LNCaP clone FGC (cell line): ENCODE data around the gene EPPIN.

Experiments
- DNase-seq: peaks from one replicate; pipeline ENCODE4 v3.0.0-alpha.2; 2011; ENCODE audit warnings: low read depth
- H3K4me3 ChIP-seq: 2 replicates; pipeline ENCODE4 v1.5.1; 2011; ENCODE audit warnings: mild to moderate bottlenecking, low read depth, low read length, control low read depth
- CTCF ChIP-seq: IDR thresholded peaks from 2 replicates; pipeline ENCODE4 v1.5.1; 2012; ENCODE audit warnings: mild to moderate bottlenecking; ENCODE audit not compliant: control insufficient read depth, insufficient read depth; ENCODE audit errors: extremely low read depth

The EPPIN gene

GRCh38 chr20:45509091-45509490 is 38.1 kb downstream of the EPPIN start:
- no peak overlapping the region for H3K4me3 ChIP-seq
- no peak for TF ChIP-seq CTCF
- DNase-seq = no peak

- H3K4me3 ChIP-seq = no peak overlapping the region
- DNase-seq = no peak
- no peak for TF ChIP-seq CTCF
These were observed 38.9 kb downstream of the EPPIN start for GRCh38 chr20:45508068-45508886.

- no peak for TF ChIP-seq CTCF
- no peak for DNase-seq
- H3K4me3 ChIP-seq = no peak overlapping the region
These were observed 40.0 kb downstream of the EPPIN start for GRCh38 chr20:45507011-45507820.

GRCh38 chr20:45506398-45506797 is 40.8 kb downstream of the EPPIN start:
- DNase-seq = no peak
- H3K4me3 ChIP-seq = no peak overlapping the region
- no peak for TF ChIP-seq CTCF

- DNase-seq = no peak
- no peak for TF ChIP-seq CTCF
- no peak overlapping the region for H3K4me3 ChIP-seq
These were observed 43.8 kb downstream of the EPPIN start for GRCh38 chr20:45503403-45503802.

- no peak for TF ChIP-seq CTCF
- no peak for DNase-seq
- H3K4me3 ChIP-seq = no peak overlapping the region
These were observed 44.6 kb downstream of the EPPIN start for GRCh38 chr20:45502561-45502960.
